ENCODE results near the gene CLEC17A.

Gene CLEC17A

GRCh38 chr19:14659874-14660489 lies 77.1 kb downstream of the CLEC17A start:
- DNase-seq = no peak

- peak; percentile 15 for DNase-seq
Observed at GRCh38 chr19:14661372-14661924, 78.6 kb downstream of the CLEC17A start.

Data from GF-D8 (cell line).